HL-60 (cell line): ENCODE results near the gene RALBP1.

Source experiments
- DNase-seq, 2 experiments: peaks; one replicate each; pipeline ENCODE4 v3.0.0-alpha.2; 2010 to 2020; ENCODE audit warnings: low read depth in 1 of 2, low spot score in 1 of 2
- H3K27ac ChIP-seq: fragments of 250-450 bp; sonication (Bioruptor Pico); replicated peaks from 2 replicates; pipeline ENCODE4 v1.5.1; 2020; ENCODE audit warnings: mild to moderate bottlenecking, moderate library complexity
- H3K27me3 ChIP-seq: fragments of 250-450 bp; sonication (Bioruptor Pico); 2 replicates; pipeline ENCODE4 v1.5.1; 2021; ENCODE audit warnings: mild to moderate bottlenecking, moderate library complexity; ENCODE audit not compliant: insufficient read depth, poor library complexity, severe bottlenecking
- H3K4me3 ChIP-seq: replicated peaks from 2 replicates; pipeline ENCODE4 v1.5.1; 2011; ENCODE audit warnings: mild to moderate bottlenecking, control low read depth, low read length; ENCODE audit not compliant: insufficient read depth
- GABPA ChIP-seq: IDR thresholded peaks from 2 replicates; pipeline ENCODE4 v1.6.1; 2012; ENCODE audit warnings: low read depth
- POLR2AphosphoS5 ChIP-seq: IDR thresholded peaks from 2 replicates; pipeline ENCODE4 v1.6.1; 2012; ENCODE audit warnings: low read depth
- SPI1 ChIP-seq: IDR thresholded peaks from 2 replicates; pipeline ENCODE4 v1.6.1; 2012; ENCODE audit warnings: low read depth, mild to moderate bottlenecking, borderline replicate concordance
- TF ChIP-seq, protein P1 (sequence below): IDR thresholded peaks from one replicate; pipeline ENCODE4 v1.5.1; 2011; ENCODE audit warnings: low read length, control low read depth, inconsistent platforms; ENCODE audit not compliant: insufficient read depth
- TF ChIP-seq, protein P2 (sequence below): IDR thresholded peaks from 2 replicates; pipeline ENCODE4 v1.6.1; 2012; ENCODE audit warnings: low read depth; ENCODE audit not compliant: insufficient replicate concordance

Gene RALBP1

DNA sequence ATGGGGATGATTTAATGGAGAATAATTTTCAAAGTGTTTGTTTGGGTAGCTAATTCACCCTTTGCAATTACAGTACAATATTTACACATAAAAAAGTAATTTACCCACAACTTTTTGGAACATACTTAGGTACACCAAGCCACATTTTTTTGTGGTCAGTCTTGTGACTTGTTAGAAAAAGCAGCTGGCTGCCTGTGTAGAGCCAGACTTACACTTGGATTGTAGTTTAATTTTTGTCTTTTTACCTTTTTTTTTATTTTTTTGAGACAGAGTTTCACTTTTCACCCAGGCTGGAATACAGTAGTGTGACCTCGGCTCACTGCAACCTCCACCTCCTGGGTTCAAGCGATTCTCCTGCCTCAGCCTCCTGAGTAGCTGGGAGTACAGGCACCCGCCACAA is 45.4 kb downstream of the RALBP1 start:
- DNase-seq, result no peak
- H3K4me3 ChIP-seq, result no peak overlapping the region
- no peaks in the 10 kb centered on the region for H3K27me3 ChIP-seq
- TF ChIP-seq, protein P1, sequence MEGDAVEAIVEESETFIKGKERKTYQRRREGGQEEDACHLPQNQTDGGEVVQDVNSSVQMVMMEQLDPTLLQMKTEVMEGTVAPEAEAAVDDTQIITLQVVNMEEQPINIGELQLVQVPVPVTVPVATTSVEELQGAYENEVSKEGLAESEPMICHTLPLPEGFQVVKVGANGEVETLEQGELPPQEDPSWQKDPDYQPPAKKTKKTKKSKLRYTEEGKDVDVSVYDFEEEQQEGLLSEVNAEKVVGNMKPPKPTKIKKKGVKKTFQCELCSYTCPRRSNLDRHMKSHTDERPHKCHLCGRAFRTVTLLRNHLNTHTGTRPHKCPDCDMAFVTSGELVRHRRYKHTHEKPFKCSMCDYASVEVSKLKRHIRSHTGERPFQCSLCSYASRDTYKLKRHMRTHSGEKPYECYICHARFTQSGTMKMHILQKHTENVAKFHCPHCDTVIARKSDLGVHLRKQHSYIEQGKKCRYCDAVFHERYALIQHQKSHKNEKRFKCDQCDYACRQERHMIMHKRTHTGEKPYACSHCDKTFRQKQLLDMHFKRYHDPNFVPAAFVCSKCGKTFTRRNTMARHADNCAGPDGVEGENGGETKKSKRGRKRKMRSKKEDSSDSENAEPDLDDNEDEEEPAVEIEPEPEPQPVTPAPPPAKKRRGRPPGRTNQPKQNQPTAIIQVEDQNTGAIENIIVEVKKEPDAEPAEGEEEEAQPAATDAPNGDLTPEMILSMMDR, result no peak
- TF ChIP-seq POLR2AphosphoS5, result no peak
- no peak for TF ChIP-seq SPI1
- no peak for TF ChIP-seq GABPA
- TF ChIP-seq, protein P2, sequence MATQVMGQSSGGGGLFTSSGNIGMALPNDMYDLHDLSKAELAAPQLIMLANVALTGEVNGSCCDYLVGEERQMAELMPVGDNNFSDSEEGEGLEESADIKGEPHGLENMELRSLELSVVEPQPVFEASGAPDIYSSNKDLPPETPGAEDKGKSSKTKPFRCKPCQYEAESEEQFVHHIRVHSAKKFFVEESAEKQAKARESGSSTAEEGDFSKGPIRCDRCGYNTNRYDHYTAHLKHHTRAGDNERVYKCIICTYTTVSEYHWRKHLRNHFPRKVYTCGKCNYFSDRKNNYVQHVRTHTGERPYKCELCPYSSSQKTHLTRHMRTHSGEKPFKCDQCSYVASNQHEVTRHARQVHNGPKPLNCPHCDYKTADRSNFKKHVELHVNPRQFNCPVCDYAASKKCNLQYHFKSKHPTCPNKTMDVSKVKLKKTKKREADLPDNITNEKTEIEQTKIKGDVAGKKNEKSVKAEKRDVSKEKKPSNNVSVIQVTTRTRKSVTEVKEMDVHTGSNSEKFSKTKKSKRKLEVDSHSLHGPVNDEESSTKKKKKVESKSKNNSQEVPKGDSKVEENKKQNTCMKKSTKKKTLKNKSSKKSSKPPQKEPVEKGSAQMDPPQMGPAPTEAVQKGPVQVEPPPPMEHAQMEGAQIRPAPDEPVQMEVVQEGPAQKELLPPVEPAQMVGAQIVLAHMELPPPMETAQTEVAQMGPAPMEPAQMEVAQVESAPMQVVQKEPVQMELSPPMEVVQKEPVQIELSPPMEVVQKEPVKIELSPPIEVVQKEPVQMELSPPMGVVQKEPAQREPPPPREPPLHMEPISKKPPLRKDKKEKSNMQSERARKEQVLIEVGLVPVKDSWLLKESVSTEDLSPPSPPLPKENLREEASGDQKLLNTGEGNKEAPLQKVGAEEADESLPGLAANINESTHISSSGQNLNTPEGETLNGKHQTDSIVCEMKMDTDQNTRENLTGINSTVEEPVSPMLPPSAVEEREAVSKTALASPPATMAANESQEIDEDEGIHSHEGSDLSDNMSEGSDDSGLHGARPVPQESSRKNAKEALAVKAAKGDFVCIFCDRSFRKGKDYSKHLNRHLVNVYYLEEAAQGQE, result no peak
- H3K27ac ChIP-seq, result no peak overlapping the region

DNA sequence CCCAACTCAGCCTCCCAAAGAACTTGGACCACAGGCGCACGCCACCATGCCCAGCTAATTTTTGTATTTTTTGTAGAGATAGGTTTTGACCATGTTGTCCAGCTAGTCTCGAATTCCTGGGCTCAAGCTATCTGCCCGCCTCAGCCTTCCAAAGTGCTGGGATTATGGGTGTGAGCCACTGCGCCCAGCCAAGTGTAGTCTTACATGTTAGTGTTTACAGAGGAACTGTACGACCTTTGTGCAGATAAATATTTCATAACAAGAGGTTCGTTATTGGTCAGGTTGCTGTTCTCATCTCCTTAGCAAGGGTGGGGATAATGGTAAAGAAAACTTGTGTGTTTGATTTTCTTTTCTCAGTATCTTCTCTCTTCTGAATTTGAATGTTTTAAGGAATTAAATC is 46.5 kb downstream of the RALBP1 start:
- Histone ChIP-seq H3K27ac (no peak overlapping the region), H3K4me3 (no peak overlapping the region), H3K27me3 (no peaks in the 10 kb centered on the region)
- TF ChIP-seq GABPA, result no peak
- TF ChIP-seq, protein P1, result no peak
- no peak for TF ChIP-seq SPI1
- no peak for TF ChIP-seq POLR2AphosphoS5
- TF ChIP-seq, protein P2, result no peak
- DNase-seq, result no peak

DNA sequence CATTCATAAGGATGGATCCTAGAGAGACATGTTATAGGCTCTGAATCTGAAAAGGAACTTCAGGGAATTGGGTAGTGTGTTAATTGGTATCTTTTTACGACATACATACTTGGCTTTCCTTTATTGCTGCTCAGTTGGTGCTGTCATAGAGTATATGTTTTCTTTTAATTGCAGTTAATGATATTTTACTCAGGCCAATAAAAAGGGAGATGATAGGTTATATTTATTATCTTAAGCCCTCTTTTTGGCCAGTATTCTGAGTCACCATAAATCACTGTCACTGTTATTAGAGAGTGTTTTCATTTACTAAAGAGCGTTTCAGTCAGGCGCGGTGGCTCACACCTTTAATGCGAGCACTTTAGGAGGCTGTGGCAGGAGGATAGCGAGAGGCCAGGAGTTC is 47.6 kb downstream of the RALBP1 start:
- no peak for DNase-seq
- Histone ChIP-seq H3K4me3 (no peak overlapping the region), H3K27ac (no peak overlapping the region), H3K27me3 (no peaks in the 10 kb centered on the region)
- no peak for TF ChIP-seq SPI1
- TF ChIP-seq, protein P2, result no peak
- no peak for TF ChIP-seq GABPA
- TF ChIP-seq, protein P1, result no peak
- TF ChIP-seq POLR2AphosphoS5, result no peak
